HFF-Myc (cell line): ENCODE measurements around the gene PLXNA1.

Experiments
- DNase-seq: peaks from one replicate; pipeline ENCODE4 v3.0.0-alpha.2; 2011; ENCODE audit warnings: low read depth; ENCODE audit errors: extremely low read depth
- H3K4me3 ChIP-seq: replicated peaks from 2 replicates; pipeline ENCODE4 v1.5.1; 2011; ENCODE audit warnings: low read depth, mild to moderate bottlenecking, control low read depth, low read length
- CTCF ChIP-seq: IDR thresholded peaks from 2 replicates; pipeline ENCODE4 v1.5.1; 2012; ENCODE audit warnings: mild to moderate bottlenecking, low read depth, low read length, control low read depth; ENCODE audit errors: missing control alignments

PLXNA1 gene

GRCh38 chr3:126982471-126983175 is at the start of gene PLXNA1:
Gene PLXNA1 (plus strand): TSS chr3:126983115. CDS start chr3:126988594, 5,479 bp downstream.
- peak within 1 kb of the TSS; percentile 72 for H3K4me3 ChIP-seq
- TF ChIP-seq CTCF, result peak; percentile 92
- peak; percentile 27 for DNase-seq

- TF ChIP-seq CTCF, result no peak
- DNase-seq, result no peak
- H3K4me3 ChIP-seq, result no peak overlapping the region
These were observed 48.8 kb upstream of the PLXNA1 start for GRCh38 chr3:126934031-126934531.

GRCh38 chr3:126934991-126935390 is 47.9 kb upstream of the PLXNA1 start:
- TF ChIP-seq CTCF, result no peak

DNA sequence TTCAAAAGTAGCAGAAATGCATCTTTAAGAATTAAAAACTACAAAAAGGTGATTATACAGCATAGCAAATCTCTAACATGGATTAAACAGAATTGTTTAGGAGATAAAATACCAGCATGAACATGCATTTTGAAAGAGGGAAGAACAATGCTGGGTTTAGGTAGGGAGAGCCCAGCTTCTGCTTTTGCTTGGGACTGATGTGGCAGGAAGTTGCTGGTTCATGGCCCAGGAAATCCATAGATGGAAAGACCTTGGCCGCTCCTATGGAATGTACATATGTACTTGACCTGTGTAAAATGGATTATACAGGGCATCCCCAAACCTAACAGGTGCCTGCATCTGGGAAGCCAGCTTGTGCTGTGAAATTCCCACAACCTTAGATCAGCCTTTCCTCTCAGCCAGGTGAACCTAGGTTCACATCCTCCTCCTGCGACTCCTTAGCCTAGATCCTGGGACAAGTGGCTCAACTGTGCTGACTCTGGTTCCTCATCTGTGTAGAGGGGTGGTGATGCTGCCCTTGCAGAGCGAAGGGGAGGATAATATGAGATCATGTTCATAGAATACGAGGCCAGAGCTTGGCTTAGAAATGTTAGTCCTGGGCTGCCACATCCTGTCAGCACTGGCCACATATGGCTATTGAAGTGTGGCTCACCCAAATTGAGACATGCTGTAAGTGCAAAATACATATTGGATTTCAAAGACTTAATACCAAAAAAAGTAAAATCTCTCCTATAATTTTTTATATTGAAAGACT is 47.0 kb upstream of the PLXNA1 start:
- no peak for DNase-seq
- no peak overlapping the region for H3K4me3 ChIP-seq
- TF ChIP-seq CTCF, result no peak

More at GRCh38 chr3:126934991-126935390, 47.9 kb upstream of the PLXNA1 start:
- DNase-seq, result no peak
- H3K4me3 ChIP-seq, result no peak overlapping the region

DNA sequence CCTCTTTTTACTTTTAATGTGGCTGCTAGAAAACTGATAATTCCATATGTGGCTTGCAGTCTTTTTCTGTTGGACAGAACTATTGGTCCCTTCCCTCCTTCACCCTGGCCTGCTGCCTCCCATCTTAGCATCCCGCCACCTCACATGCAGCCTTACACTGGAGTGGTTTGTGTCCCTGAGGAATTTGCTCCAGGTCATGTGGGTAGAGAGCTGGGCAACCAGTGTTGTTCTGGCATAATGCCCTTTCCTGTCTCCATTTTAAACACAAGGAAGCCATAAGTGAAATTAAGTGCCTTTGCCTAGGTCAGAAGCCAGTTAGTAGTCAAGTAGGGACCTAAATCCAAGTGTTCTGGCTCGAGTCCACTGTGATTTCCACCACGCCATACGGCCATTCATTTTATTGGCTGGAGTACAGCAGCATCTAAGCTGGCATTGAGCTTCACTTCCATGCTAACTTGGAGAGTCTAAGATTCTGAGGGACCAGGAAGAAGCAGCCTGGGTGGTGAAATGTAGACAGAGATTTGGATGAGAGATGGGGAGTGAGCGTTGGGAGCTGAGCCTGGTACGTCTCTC is 46.0 kb upstream of the PLXNA1 start:
- no peak for TF ChIP-seq CTCF
- no peak overlapping the region for H3K4me3 ChIP-seq
- no peak for DNase-seq

DNA sequence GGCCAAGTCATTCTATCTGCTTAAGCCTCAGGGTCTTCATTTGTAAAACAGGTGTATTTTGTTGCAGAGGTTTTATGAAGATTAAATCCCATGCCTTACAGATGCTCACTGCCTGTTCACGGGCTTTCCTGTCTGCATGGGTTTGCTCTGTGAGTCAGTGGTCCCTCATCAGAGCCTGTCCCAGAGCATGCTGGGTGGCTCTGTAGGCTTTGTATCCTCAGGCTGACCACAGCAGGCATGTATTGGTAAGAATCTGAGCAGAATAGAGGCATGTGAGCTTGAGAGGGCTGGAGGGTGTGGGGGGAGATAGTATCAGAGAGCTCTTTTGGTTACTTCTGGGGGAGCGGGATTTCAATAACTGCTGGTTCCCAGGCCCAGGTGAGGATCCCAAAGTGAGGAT is 45.4 kb upstream of the PLXNA1 start:
- TF ChIP-seq CTCF, result no peak
- H3K4me3 ChIP-seq, result no peak overlapping the region
- no peak for DNase-seq
